Measurements from ENCODE around the gene AOX1. TPM values are rescaled to one million over a fixed set of nuclear protein-coding genes. Genes with fewer than 3 reads are reported as not detected.

AOX1 gene
- total RNA-seq, 2 experiments from 2014 or later = 0.65 to 0.82 TPM

DNA sequence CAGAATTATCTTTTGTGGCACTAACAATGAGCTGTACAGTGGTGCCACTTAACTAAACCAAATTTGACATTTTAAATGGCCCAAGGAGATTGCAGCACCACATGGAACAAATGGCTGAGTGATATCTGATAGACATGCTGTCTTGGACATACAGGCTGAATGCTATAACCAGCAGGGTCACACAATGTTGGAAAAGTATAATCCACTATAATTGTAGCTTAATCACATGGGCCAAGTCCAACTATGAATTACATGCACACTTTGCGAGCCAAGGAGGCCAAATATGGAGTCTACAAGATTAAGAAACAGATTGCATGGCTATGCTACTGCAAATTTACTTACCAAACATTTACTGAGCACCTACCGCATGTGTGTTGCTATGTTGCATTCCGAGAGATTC is 69.0 kb downstream of the AOX1 start:
- Mint-ChIP-seq H3K27me3 (peaks cover 6% of the 10 kb centered on the region), H3K4me1 (no peaks in the 10 kb centered on the region), H3K36me3 (ENCODE audit: low read depth) (no peaks in the 10 kb centered on the region), H3K9me3 (ENCODE audit: low read depth) (no peaks in the 10 kb centered on the region), H3K27ac (no peak overlapping the region), H3K4me3 (no peak overlapping the region)
- intact Hi-C loops (cut with DNase I, micrococcal nuclease) = no loop called here
- ATAC-seq = no peak
- CTCF ChIA-PET = interaction anchor here (1.6 kb wide), 1 partner anchor 12 kb away, joined by 4 read pairs; no protein-coding TSS in a partner anchor
- POLR2A ChIA-PET = no interaction called here
- DNase-seq = no peak

DNA sequence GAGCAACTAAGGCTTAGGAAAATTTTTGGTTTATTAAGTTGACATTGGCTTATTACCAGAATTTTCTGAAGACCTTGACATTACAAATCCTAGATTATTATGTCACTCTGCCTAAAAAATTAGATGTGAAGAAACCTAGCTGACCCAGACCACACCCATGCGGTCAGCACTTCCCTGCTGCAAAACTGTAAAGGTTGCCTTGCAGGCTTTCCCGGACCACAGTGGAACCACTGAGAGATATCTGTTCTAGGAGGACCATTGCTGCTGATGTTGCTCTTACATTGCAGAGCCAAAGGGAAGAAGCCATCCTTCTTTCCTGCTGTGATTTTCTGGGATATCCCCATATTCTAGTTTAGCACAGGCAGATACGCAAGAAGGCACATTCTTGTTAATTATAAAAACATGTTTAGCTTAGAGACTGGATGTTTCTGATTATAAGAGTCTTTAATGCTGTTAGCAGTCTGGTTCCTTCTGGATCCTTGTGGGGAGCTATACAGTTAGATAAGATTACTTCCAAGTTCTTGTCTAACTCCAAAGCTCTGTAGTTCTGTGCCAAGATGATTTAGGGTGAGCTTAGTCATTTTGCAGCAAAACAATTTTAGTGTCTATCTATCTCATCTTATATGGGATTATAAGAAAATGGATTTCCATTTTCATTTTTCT is 70.2 kb downstream of the AOX1 start:
- H3K36me3 Mint-ChIP-seq (ENCODE audit: low read depth) = no peaks in the 10 kb centered on the region
- H3K27me3 Mint-ChIP-seq = peaks cover 2% of the 10 kb centered on the region
- H3K9me3 Mint-ChIP-seq (ENCODE audit: low read depth) = no peaks in the 10 kb centered on the region
- ATAC-seq (no peak), DNase-seq (no peak)
- H3K27ac Mint-ChIP-seq = no peak overlapping the region
- intact Hi-C loops (cut with DNase I, micrococcal nuclease) = no loop called here
- no peaks in the 10 kb centered on the region for H3K4me1 Mint-ChIP-seq
- ChIA-PET CTCF (interaction anchor here (1.6 kb wide), 1 partner anchor 10 kb away, joined by 4 read pairs; no protein-coding TSS in a partner anchor), POLR2A (no interaction called here)
- H3K4me3 Mint-ChIP-seq = no peak overlapping the region

DNA sequence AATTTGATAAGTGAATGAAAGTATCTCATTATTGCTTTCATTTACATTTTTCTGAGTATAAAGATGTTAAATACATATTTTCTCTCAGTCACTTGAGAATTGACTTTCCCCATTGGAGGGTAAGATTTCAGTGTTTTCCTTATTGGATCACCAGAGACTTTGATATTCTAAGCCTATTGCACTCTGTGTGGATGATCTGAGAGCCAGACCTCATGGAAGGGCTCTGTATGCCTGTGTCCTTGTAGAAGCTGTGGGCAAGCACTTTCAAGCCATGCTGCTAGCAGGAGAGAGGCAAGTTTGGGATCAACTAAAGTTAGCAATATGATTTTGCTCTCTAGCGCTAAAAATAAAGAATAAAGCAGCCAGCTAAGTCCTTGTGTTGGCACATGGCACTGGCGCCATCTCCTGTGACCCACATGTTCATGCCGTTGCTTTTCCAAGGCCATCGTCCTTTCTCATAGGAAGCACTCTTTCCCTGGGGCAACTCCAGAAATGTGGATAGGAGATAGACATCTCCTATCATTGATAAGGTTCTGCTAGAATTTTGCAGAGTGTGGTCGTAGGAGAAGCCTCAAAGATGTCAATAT is 72.6 kb downstream of the AOX1 start:
- ATAC-seq (no peak), DNase-seq (no peak)
- intact Hi-C loops (cut with DNase I, micrococcal nuclease) = no loop called here
- Mint-ChIP-seq H3K27me3 (peaks cover 3% of the 10 kb centered on the region), H3K36me3 (ENCODE audit: low read depth) (no peaks in the 10 kb centered on the region), H3K27ac (no peak overlapping the region), H3K4me3 (no peak overlapping the region), H3K9me3 (ENCODE audit: low read depth) (no peaks in the 10 kb centered on the region), H3K4me1 (no peaks in the 10 kb centered on the region)
- ChIA-PET CTCF (no interaction called here), POLR2A (no interaction called here)

DNA sequence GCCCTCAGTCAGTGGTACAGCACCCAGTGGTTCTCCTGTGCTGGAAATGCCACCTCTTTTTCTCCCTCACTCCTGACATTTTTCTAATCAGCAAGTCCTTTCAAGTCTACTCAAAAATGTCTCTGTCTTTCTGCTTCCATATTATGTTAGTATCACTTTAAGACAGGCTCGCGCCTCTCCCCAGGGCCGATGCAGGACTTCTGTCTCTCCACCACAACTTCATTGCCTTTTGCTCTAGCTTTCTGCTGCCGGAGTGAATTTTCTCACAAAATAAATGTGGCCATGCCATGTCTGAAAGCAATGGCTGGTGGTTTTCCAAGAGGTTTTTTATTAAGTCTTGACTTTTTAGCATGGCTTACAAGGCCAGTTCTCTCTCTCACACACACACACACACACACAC is 73.6 kb downstream of the AOX1 start:
- no peak overlapping the region for H3K27ac Mint-ChIP-seq
- no peak overlapping the region for H3K4me3 Mint-ChIP-seq
- ChIA-PET CTCF (interaction anchor here (0.6 kb wide), 1 partner anchor 464 kb away, joined by 3 read pairs; no protein-coding TSS in a partner anchor), POLR2A (no interaction called here)
- no peaks in the 10 kb centered on the region for H3K4me1 Mint-ChIP-seq
- no peaks in the 10 kb centered on the region for H3K9me3 Mint-ChIP-seq (ENCODE audit: low read depth)
- DNase-seq (no peak), ATAC-seq (no peak)
- no peaks in the 10 kb centered on the region for H3K36me3 Mint-ChIP-seq (ENCODE audit: low read depth)
- intact Hi-C loops (cut with DNase I, micrococcal nuclease) = no loop called here
- peaks cover 3% of the 10 kb centered on the region for H3K27me3 Mint-ChIP-seq

DNA sequence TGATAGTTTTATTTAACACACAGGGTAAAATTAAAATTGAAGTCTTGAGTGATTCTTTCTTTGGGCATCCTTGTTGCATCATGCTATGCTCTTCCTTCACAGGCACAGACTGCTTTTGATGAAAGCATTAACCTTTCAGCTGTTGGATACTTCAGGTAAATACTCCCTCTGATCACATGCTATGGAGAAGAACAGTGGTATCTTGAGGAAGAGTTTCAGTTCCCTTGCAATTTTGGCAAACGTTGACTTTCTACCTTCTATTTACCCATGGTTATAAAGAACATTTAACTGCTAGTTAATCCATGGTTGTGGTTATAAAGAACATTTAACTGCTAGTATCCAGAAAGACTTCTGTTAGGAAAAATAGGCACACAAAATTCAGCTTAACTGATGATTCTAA is 75.7 kb downstream of the AOX1 start:
- intact Hi-C loops (cut with DNase I, micrococcal nuclease) = no loop called here
- ChIA-PET CTCF (interaction anchor here (0.5 to 1.2 kb wide), 2 partner anchors 24 to 59 kb away, joined by 3 read pairs; no protein-coding TSS in a partner anchor), POLR2A (no interaction called here)
- DNase-seq (no peak), ATAC-seq (no peak)
- no peak overlapping the region for H3K4me3 Mint-ChIP-seq
- H3K27me3 Mint-ChIP-seq = peaks cover 3% of the 10 kb centered on the region
- H3K4me1 Mint-ChIP-seq = no peaks in the 10 kb centered on the region
- H3K27ac Mint-ChIP-seq = no peak overlapping the region
- no peaks in the 10 kb centered on the region for H3K36me3 Mint-ChIP-seq (ENCODE audit: low read depth)
- H3K9me3 Mint-ChIP-seq (ENCODE audit: low read depth) = no peaks in the 10 kb centered on the region

DNA sequence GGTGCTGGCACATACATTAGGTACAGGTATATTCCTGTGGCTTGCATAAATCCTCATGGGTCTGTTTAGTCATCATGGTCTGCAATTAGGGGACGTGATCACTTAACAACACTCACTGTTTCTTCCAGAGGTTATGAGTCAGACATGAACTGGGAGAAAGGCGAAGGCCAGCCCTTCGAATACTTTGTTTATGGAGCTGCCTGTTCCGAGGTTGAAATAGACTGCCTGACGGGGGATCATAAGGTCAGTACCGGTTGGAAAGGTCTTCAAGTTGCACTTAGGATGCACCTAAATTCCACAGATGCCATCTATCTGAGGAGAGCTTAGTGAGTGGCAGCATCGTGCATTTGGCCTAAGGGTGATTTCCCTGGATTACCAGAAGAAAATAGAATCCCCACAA is 76.9 kb downstream of the AOX1 start:
- no peaks in the 10 kb centered on the region for H3K36me3 Mint-ChIP-seq (ENCODE audit: low read depth)
- CTCF ChIA-PET = no interaction called here
- peaks cover 3% of the 10 kb centered on the region for H3K27me3 Mint-ChIP-seq
- H3K27ac Mint-ChIP-seq = no peak overlapping the region
- ATAC-seq = no peak
- DNase-seq = no peak
- peaks cover 4% of the 10 kb centered on the region for H3K4me1 Mint-ChIP-seq
- H3K9me3 Mint-ChIP-seq (ENCODE audit: low read depth) = no peaks in the 10 kb centered on the region
- POLR2A ChIA-PET = no interaction called here
- intact Hi-C loops (cut with DNase I, micrococcal nuclease) = no loop called here
- no peak overlapping the region for H3K4me3 Mint-ChIP-seq

DNA sequence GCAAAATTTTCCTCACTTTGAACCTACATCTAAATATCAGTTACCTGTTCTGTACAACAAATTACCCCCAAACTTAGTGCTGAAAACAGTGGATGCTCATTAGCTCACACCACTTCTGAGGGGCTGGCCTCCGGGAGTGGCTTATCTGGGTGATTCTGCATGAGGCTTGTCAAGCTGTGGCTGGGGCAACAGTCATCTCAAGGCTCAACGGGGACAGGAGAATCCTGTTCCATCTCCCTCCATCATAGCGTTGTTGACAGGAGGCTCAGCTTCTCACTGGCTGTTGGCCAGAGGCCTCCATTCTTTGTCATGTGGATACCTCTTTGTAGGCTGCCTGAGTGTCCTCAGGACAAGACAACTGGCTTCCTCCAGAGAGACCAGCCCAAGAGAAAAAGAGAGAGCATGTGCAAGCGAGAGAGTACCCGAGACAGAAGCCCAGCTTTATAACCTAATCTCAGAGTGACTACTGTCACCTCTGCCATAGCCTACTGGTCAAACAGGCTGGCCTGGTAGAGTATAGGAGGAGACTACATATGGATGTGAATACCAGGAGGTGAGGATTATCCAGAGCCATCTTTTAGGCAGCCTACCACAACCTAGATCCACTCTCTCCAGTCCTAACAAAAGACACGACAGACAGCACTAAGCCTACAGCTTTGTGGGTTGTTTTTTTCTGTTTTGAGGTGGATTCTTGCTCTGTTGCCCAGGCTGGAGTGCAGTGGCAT is 79.1 kb downstream of the AOX1 start:
- Mint-ChIP-seq H3K36me3 (ENCODE audit: low read depth) (no peaks in the 10 kb centered on the region), H3K4me1 (peaks cover 4% of the 10 kb centered on the region), H3K27ac (no peak overlapping the region), H3K27me3 (peaks cover 3% of the 10 kb centered on the region), H3K9me3 (ENCODE audit: low read depth) (no peaks in the 10 kb centered on the region), H3K4me3 (no peak overlapping the region)
- ChIA-PET CTCF (no interaction called here), POLR2A (no interaction called here)
- ATAC-seq = no peak
- intact Hi-C loops (cut with DNase I, micrococcal nuclease) = no loop called here
- no peak for DNase-seq

DNA sequence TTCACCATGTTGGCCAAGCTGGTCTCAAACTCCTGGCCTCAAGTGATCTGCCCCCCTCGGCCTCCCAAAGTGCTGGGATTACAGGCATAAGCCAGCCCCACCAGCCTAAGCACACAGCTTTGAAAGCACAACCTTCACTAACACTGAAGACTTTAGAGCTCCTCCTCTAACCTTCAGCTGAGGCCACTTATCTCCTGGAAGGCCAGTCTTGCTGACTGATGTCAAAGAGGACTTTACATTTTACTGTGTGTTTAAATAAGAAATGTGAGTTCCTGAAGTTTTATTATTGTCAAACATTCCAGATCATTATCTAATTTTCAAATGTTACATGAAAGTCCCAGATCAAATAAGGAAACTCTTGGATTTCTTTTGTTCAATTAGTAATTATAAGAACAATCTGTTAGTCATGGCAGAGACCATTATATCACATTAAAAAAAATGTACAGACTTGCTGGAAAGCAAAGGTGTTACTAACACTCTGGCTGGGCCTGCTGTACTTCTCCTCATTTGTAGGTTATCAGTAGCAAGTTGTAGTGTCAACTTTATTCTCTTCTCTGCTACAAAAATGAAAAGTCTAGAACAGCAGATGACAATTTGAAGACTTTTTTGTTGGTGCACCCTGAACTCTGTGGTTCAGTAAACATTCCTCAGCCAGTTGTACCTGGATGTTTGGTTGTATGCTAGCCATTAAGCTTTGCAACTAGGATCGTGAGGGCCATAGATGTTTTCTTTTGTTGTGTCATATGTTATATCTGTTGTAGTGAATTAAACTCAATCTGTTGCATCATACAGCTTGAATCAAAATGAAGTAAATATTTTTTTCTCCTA is 80.0 kb downstream of the AOX1 start:
- H3K27me3 Mint-ChIP-seq = peaks cover 3% of the 10 kb centered on the region
- H3K4me3 Mint-ChIP-seq = no peak overlapping the region
- ChIA-PET CTCF (interaction anchor here (0.8 to 1.2 kb wide), 2 partner anchors 10 to 34 kb away, joined by 3 to 4 read pairs; no protein-coding TSS in a partner anchor), POLR2A (no interaction called here)
- no peaks in the 10 kb centered on the region for H3K9me3 Mint-ChIP-seq (ENCODE audit: low read depth)
- H3K36me3 Mint-ChIP-seq (ENCODE audit: low read depth) = no peaks in the 10 kb centered on the region
- DNase-seq = no peak
- intact Hi-C loops (cut with DNase I, micrococcal nuclease) = no loop called here
- no peak for ATAC-seq
- peaks cover 4% of the 10 kb centered on the region for H3K4me1 Mint-ChIP-seq
- H3K27ac Mint-ChIP-seq = no peak overlapping the region

DNA sequence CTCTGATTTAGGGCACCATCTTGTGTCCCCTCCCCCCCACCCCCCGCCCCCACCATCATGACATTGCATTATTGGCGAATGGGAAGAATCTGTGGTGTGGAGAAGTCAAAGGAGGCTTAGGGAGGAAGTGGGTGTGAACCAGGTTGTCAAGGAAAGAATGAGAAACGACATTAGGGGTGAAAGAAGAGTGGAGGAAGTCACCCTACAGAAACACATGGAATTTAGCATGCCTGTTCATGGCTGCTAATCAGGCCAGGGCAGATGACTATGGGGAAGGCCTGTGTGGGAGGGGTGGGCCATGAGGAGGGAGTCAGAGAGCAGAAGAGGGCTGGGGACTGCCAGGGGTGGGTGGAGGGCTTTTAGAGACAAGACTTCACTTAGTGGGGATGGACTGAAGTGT is 81.6 kb downstream of the AOX1 start:
- ChIA-PET POLR2A (no interaction called here), CTCF (interaction anchor here (1.0 to 1.2 kb wide), 2 partner anchors 32 to 85 kb away, joined by 3 to 4 read pairs; no protein-coding TSS in a partner anchor)
- intact Hi-C loops (cut with DNase I, micrococcal nuclease) = no loop called here
- no peaks in the 10 kb centered on the region for H3K36me3 Mint-ChIP-seq (ENCODE audit: low read depth)
- H3K27me3 Mint-ChIP-seq = peaks cover 7% of the 10 kb centered on the region
- peak overlapping the region; percentile 11 for H3K27ac Mint-ChIP-seq
- H3K9me3 Mint-ChIP-seq (ENCODE audit: low read depth) = no peaks in the 10 kb centered on the region
- H3K4me3 Mint-ChIP-seq = no peak overlapping the region
- no peak for DNase-seq
- no peak for ATAC-seq
- H3K4me1 Mint-ChIP-seq = peaks cover 4% of the 10 kb centered on the region

DNA sequence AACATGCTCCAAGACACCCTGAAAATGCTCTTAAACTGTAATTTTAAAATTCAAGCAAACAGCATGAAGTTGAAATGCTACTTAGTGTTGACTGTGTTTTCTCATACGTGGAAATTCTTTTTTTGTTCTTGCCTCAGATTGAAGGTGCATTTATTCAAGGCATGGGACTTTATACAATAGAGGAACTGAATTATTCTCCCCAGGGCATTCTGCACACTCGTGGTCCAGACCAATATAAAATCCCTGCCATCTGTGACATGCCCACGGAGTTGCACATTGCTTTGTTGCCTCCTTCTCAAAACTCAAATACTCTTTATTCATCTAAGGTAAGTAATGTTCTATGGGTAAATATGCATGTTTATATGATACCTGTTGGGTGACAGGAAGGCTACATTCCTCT is 82.7 kb downstream of the AOX1 start:
- peaks cover 7% of the 10 kb centered on the region for H3K27me3 Mint-ChIP-seq
- H3K4me1 Mint-ChIP-seq = peaks cover 12% of the 10 kb centered on the region
- DNase-seq (no peak), ATAC-seq (no peak)
- H3K36me3 Mint-ChIP-seq (ENCODE audit: low read depth) = no peaks in the 10 kb centered on the region
- no peak overlapping the region for H3K27ac Mint-ChIP-seq
- CTCF ChIA-PET = no interaction called here
- no peaks in the 10 kb centered on the region for H3K9me3 Mint-ChIP-seq (ENCODE audit: low read depth)
- intact Hi-C loops (cut with DNase I, micrococcal nuclease) = no loop called here
- POLR2A ChIA-PET = no interaction called here
- no peak overlapping the region for H3K4me3 Mint-ChIP-seq

DNA sequence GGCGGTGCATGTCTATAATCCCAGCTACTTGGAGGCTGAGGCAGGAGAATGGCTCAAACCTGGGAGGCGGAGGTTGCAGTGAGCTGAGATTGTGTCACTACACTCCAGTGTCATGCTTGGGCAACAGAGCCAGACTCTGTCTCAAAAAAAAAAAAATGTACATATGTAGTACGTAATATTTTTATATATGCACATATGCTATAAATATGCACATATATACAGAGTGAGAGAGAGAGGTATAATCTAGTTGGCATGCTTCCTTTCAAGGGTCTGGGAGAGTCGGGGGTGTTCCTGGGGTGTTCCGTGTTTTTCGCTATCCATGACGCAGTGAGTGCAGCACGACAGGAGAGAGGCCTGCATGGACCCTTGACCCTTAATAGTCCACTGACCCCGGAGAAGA is 83.5 kb downstream of the AOX1 start:
- H3K36me3 Mint-ChIP-seq (ENCODE audit: low read depth) = no peaks in the 10 kb centered on the region
- peaks cover 15% of the 10 kb centered on the region for H3K4me1 Mint-ChIP-seq
- no peak for DNase-seq
- H3K9me3 Mint-ChIP-seq (ENCODE audit: low read depth) = no peaks in the 10 kb centered on the region
- POLR2A ChIA-PET = no interaction called here
- peaks cover 7% of the 10 kb centered on the region for H3K27me3 Mint-ChIP-seq
- no peak for ATAC-seq
- CTCF ChIA-PET = no interaction called here
- no peak overlapping the region for H3K27ac Mint-ChIP-seq
- intact Hi-C loops (cut with DNase I, micrococcal nuclease) = no loop called here
- no peak overlapping the region for H3K4me3 Mint-ChIP-seq

Measured in activated CD4-positive, alpha-beta T cell treated with anti-CD3 and anti-CD28 coated beads for 36 hours (primary cell).